Upper lobe of right lung (tissue), 1 donor: ENCODE results near the gene SYNRG. TPM values are rescaled to one million over a fixed set of nuclear protein-coding genes. Genes with fewer than 3 reads are reported as not detected.
A peak's percentile ranks its signal among the peaks of the same experiment; 100 is the strongest.

Experiments
- ATAC-seq: fragments of 200-7000 bp; cut with Tn5 transposase; one replicate; pipeline ENCODE4 v1.9.1; 2020; ENCODE audit warnings: mild to moderate bottlenecking, moderate library complexity
- DNase-seq: peaks from one replicate; pipeline ENCODE4 v3.0.0-alpha.2; 2020
- H3K27ac ChIP-seq: fragments of 200-600 bp; one replicate; pipeline ENCODE4 v1.8.0; 2022
- H3K27me3 ChIP-seq: fragments of 200-600 bp; one replicate; pipeline ENCODE4 v1.8.0; 2022; ENCODE audit warnings: mild to moderate bottlenecking
- H3K36me3 ChIP-seq: fragments of 200-600 bp; one replicate; pipeline ENCODE4 v1.8.0; 2022
- H3K4me1 ChIP-seq: fragments of 200-600 bp; one replicate; pipeline ENCODE4 v1.8.0; 2022
- H3K4me3 ChIP-seq: fragments of 200-600 bp; one replicate; pipeline ENCODE4 v1.8.0; 2022; ENCODE audit warnings: mild to moderate bottlenecking
- H3K9me3 ChIP-seq: fragments of 200-600 bp; one replicate; pipeline ENCODE4 v1.8.0; 2022
- intact Hi-C: fragments of 100-400 bp; cut with DNase I; formaldehyde crosslinking; loops from one replicate; pipeline ENCODE4 v1.11.0; 2022
- total RNA-seq: library from RNA; stranded (reverse); fragmentation: NEBNext Ultra II Directional; extraction: Animal tissue kit (Norgen Biotek cat#: 25700); gene quantifications from one replicate; pipeline ENCODE4 v1.2.1, GENCODE V29; 2021
- TF ChIP-seq, protein P1 (sequence below): fragments of 200-600 bp; IDR thresholded peaks from one replicate; pipeline ENCODE4 v1.8.0; 2022; ENCODE audit warnings: antibody characterized with exemption
- donor health status: DM: no; HTN: yes; CAD: no; lungs with severe emphysema.

The SYNRG gene
- total RNA-seq, 1 donor from 2014 or later, result 50.0 TPM

DNA sequence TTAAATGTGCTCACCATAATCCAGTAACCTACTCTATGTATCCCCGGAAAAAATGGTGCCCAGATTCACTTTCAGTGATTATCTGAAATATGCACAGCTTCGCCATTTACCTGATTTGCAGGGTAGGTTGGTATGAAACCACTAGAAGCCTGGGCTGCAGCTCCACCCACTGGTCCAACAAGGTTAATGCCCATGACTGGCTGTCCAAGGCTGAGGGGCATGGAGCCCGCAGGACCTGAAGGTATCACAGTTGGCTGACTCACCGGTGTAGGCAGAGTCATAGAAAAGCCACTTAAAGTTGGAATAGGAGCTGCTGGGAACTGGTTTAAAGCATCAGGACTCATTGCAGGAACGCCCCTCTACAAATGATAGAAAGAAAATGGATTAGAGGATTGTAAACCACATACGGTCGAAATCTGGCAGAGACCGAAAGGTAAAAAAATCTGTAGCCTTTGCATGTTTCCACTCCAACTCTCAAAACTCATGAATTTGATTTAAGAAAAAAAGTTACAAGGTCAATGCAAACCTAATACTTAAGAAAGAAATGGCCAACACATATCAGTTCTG lies 38.6 kb downstream of the SYNRG start:
- Histone ChIP-seq H3K27me3 (no peaks in the 10 kb centered on the region), H3K4me3 (no peak overlapping the region), H3K27ac (no peak overlapping the region), H3K4me1 (no peaks in the 10 kb centered on the region), H3K9me3 (no peaks in the 10 kb centered on the region), H3K36me3 (peaks cover 79% of the 10 kb centered on the region)
- DNase-seq (peak; percentile 66), ATAC-seq (peak; percentile 87)
- intact Hi-C loops, result no loop called here
- TF ChIP-seq, protein P1, sequence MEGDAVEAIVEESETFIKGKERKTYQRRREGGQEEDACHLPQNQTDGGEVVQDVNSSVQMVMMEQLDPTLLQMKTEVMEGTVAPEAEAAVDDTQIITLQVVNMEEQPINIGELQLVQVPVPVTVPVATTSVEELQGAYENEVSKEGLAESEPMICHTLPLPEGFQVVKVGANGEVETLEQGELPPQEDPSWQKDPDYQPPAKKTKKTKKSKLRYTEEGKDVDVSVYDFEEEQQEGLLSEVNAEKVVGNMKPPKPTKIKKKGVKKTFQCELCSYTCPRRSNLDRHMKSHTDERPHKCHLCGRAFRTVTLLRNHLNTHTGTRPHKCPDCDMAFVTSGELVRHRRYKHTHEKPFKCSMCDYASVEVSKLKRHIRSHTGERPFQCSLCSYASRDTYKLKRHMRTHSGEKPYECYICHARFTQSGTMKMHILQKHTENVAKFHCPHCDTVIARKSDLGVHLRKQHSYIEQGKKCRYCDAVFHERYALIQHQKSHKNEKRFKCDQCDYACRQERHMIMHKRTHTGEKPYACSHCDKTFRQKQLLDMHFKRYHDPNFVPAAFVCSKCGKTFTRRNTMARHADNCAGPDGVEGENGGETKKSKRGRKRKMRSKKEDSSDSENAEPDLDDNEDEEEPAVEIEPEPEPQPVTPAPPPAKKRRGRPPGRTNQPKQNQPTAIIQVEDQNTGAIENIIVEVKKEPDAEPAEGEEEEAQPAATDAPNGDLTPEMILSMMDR, result peak; percentile 34

DNA sequence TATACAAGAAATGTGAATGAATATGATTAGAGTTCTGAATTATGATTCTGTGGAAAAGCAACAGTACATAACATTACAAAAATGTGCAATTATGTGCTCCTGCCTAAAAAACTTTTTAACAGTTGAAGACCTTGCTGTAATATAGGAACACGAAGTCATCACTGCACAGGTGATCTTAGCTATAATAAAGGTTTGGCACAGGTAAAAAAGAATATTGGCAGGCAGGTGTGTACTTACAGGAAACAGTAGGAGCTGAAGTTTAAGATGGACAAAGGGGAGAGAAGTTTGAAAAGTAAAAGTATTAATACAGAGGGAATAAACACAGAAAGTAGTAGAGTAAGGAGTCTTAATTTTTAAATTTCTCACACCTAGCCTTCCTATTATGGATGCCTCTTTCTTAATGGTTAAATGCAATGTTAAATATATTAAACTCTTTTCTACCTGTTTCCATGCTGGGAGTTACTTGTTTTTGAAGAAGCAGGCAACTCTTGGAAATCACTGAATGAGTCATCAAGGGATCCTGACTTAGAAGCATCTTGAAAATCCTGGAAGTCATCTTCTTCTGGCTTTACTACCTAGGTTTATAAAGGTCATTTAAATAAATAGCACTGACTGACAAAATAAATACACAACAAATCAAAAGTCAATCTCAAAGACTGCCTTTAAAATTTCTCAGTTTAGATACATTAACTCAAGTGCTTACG lies 40.7 kb downstream of the SYNRG start:
- Histone ChIP-seq H3K27ac (no peak overlapping the region), H3K27me3 (no peaks in the 10 kb centered on the region), H3K36me3 (peaks cover 74% of the 10 kb centered on the region), H3K4me1 (no peaks in the 10 kb centered on the region), H3K9me3 (no peaks in the 10 kb centered on the region), H3K4me3 (no peak overlapping the region)
- TF ChIP-seq, protein P1, result no peak
- intact Hi-C loops, result no loop called here
- DNase-seq, result no peak
- no peak for ATAC-seq

DNA sequence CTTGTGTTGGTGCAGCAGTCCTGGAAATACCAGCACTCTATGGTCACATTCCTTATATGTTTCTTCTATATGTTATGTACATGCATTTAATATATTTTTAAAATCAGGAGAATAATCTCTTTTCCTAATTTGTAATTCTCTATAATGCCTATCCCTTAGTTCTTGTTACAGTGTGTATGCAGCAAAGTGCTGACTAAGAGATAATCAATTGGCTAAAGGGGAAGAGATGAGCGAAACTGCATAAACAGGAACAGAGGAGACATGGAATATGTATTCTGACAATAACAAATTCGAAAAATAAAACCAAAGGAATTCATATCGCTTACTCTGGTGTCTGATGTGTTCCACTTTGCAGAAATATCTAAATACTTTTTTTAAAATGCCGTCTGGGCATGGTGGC lies 41.7 kb downstream of the SYNRG start:
- no peak for DNase-seq
- ATAC-seq, result no peak
- H3K9me3 ChIP-seq, result no peaks in the 10 kb centered on the region
- no peaks in the 10 kb centered on the region for H3K4me1 ChIP-seq
- H3K27me3 ChIP-seq, result no peaks in the 10 kb centered on the region
- H3K27ac ChIP-seq, result no peak overlapping the region
- TF ChIP-seq, protein P1, result no peak
- no peak overlapping the region for H3K4me3 ChIP-seq
- peaks cover 83% of the 10 kb centered on the region for H3K36me3 ChIP-seq
- intact Hi-C loops, result no loop called here

DNA sequence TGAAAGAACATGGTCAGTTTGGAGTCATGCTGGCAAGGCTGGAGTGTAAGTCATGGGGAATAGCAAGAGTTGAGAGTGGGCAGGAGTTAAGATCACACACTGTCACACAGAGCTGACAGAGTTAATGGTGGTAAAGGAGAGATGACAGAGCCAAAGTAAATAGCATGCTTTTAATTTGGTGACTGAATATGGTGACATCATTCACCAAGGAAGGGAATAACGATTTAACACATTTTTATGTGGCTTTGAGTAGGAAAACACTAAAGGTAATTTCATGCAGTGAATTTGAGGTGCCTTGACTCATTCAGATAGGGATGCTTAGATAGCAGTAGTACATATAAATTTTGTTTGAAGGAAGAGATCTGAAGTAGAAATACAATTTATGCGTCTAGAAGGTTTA lies 42.1 kb downstream of the SYNRG start:
- Histone ChIP-seq H3K36me3 (peaks cover 83% of the 10 kb centered on the region), H3K27ac (no peak overlapping the region)

DNA sequence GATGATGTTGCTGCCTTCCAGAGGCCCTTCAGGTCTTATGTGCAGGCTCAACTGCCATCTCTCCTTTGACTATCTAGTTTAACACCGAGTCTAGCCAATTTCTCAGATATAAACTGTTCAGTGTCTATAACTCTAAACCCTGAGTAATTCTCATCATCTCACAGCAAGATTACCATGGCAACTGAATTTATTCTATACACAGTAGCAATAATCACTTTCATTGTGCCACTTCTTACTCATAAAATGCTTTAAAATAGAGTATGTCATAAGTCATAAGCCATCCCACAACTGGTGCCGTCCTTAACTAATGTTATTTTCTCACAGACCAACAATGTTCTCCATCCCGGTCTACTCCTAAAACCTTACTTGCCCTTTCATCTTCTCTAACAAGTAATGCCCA lies 45.0 kb downstream of the SYNRG start:
- ATAC-seq (no peak), DNase-seq (no peak)
- no peaks in the 10 kb centered on the region for H3K9me3 ChIP-seq
- TF ChIP-seq, protein P1, result no peak
- H3K27me3 ChIP-seq, result no peaks in the 10 kb centered on the region
- H3K36me3 ChIP-seq, result peaks cover 84% of the 10 kb centered on the region
- no peak overlapping the region for H3K4me3 ChIP-seq
- no peak overlapping the region for H3K27ac ChIP-seq
- H3K4me1 ChIP-seq, result no peaks in the 10 kb centered on the region
- intact Hi-C loops, result no loop called here

More for the DNA sequence above, 42.1 kb downstream of the SYNRG start:
- ATAC-seq (no peak), DNase-seq (no peak)
- Histone ChIP-seq H3K9me3 (no peaks in the 10 kb centered on the region), H3K4me3 (no peak overlapping the region), H3K27me3 (no peaks in the 10 kb centered on the region), H3K4me1 (no peaks in the 10 kb centered on the region)
- TF ChIP-seq, protein P1, result no peak
- intact Hi-C loops, result no loop called here
